AG04450 (cell line): Measurements from ENCODE around the gene MITF. TPM values are rescaled to one million over a fixed set of nuclear protein-coding genes. Genes with fewer than 3 reads are reported as not detected.

Experiments used
- CTCF ChIA-PET: fragments of 300-600, 350-600 bp; formaldehyde crosslinking; extraction: SDS; loops from one replicate; lab custom pipeline; 2022; ENCODE audit warnings: antibody characterized with exemption, inconsistent platforms; lab: Charles Lee
- POLR2A ChIA-PET: fragments of 350-600 bp; formaldehyde crosslinking; extraction: SDS; loops from one replicate; lab custom pipeline; 2021; ENCODE audit warnings: antibody characterized with exemption, inconsistent platforms; lab: Yijun Ruan, JAX
- DNase-seq: peaks from one replicate; pipeline ENCODE4 v3.0.0-alpha.2; 2011; ENCODE audit warnings: low read depth, low spot score
- H3K27ac ChIP-seq: one replicate; pipeline ENCODE4 v1.5.1; 2012; ENCODE audit warnings: low read depth, low read length, control low read depth
- H3K27me3 ChIP-seq: one replicate; pipeline ENCODE4 v1.6.0; 2012; ENCODE audit warnings: low read length; ENCODE audit not compliant: control insufficient read depth, insufficient read depth
- H3K4me3 ChIP-seq: 2 replicates; pipeline ENCODE4 v1.5.1; 2011; ENCODE audit warnings: mild to moderate bottlenecking, low read depth, low read length, control low read depth
- H3K9me3 ChIP-seq: 2 replicates; pipeline ENCODE4 v1.5.1; 2012; ENCODE audit warnings: low read length; ENCODE audit not compliant: control insufficient read depth, insufficient read depth
- CTCF ChIP-seq: IDR thresholded peaks from 2 replicates; pipeline ENCODE4 v1.5.1; 2011; ENCODE audit warnings: low read depth, low read length, control low read depth, inconsistent platforms
- polyA plus RNA-seq: library from polyadenylated mRNA; depleted of rRNA; stranded (reverse); fragments of >200 nt; gene quantifications from 2 replicates; pipeline ENCODE4 v1.2.3, GENCODE V29; 2011

MITF gene
- polyA plus RNA-seq, 1 experiment, result 32.2 TPM

- Histone ChIP-seq H3K4me3 (no peak overlapping the region), H3K27me3 (no peaks in the 10 kb centered on the region), H3K27ac (no peak overlapping the region), H3K9me3 (no peaks in the 10 kb centered on the region)
- ChIA-PET CTCF (no interaction called here), POLR2A (no interaction called here)
- TF ChIP-seq CTCF, result no peak
- DNase-seq, result no peak
Observed at GRCh38 chr3:69724722-69725435, 14.4 kb upstream of the MITF start.

GRCh38 chr3:69725994-69726571, 13.2 kb upstream of the MITF start:
- no peak for TF ChIP-seq CTCF
- H3K27me3 ChIP-seq, result no peaks in the 10 kb centered on the region
- H3K27ac ChIP-seq, result no peak overlapping the region
- no peak overlapping the region for H3K4me3 ChIP-seq
- H3K9me3 ChIP-seq, result no peaks in the 10 kb centered on the region
- DNase-seq, result no peak
- ChIA-PET CTCF (interaction anchor here (0.6 kb wide), 1 partner anchor 20 kb away, joined by 3 read pairs; no protein-coding TSS in a partner anchor), POLR2A (no interaction called here)

GRCh38 chr3:69729147-69729919, 9.9 kb upstream of the MITF start:
- TF ChIP-seq CTCF, result no peak
- Histone ChIP-seq H3K9me3 (no peaks in the 10 kb centered on the region), H3K4me3 (no peak overlapping the region), H3K27ac (no peak overlapping the region), H3K27me3 (no peaks in the 10 kb centered on the region)
- ChIA-PET POLR2A (no interaction called here), CTCF (interaction anchor here (1.1 to 1.2 kb wide), 2 partner anchors 10 to 423 kb away, joined by 3 to 4 read pairs; no protein-coding TSS in a partner anchor)
- no peak for DNase-seq

GRCh38 chr3:69731080-69731479, 8.2 kb upstream of the MITF start:
- Histone ChIP-seq H3K9me3 (no peaks in the 10 kb centered on the region), H3K27ac (no peak overlapping the region), H3K4me3 (no peak overlapping the region), H3K27me3 (no peaks in the 10 kb centered on the region)
- no peak for DNase-seq
- ChIA-PET CTCF (interaction anchor here (1.0 to 1.5 kb wide), 2 partner anchors 40 to 61 kb away, joined by 3 read pairs; no protein-coding TSS in a partner anchor), POLR2A (no interaction called here)
- no peak for TF ChIP-seq CTCF
